ENCODE measurements around the gene KRT14. TPM values are rescaled to one million over a fixed set of nuclear protein-coding genes. Genes with fewer than 3 reads are reported as not detected.

The KRT14 gene
- total and polyA plus RNA-seq, 2 donors (not counting 3 experiments of a cell fraction or from before 2014, with no cell fraction given), result 0.12 to 0.66 TPM

DNA sequence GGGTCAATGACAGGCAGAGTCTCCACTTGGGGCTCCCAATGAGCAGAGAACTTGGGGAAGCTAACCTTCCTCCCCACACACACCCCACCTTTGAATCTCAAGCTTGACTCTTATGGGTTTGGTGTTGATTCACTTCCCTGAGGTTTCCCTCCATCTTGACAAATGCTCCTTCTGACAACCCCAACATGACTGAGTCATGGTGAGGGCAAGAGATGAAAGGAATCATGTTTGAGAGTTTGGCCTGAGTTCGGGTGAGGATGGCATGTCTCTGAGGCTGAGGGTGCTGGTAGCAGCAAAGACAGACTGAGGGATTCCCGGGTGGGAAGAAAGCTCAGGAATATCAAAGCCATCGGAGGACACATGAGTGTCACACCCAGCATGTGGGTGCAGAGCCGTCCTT lies 33.5 kb downstream of the KRT14 start:
- TF ChIP-seq MYC (IDR thresholded peaks at IDR 0.05; ENCODE audit: low read depth, low read length), result no peak
- TF ChIP-seq, protein P1, sequence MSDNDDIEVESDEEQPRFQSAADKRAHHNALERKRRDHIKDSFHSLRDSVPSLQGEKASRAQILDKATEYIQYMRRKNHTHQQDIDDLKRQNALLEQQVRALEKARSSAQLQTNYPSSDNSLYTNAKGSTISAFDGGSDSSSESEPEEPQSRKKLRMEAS (IDR thresholded peaks at IDR 0.05; ENCODE audit: insufficient read depth, insufficient read length), result no peak
- no peak for TF ChIP-seq EZH2 (IDR thresholded peaks at IDR 0.05; ENCODE audit: borderline replicate concordance, low read depth, low read length, severe bottlenecking)
- no peak for TF ChIP-seq JUN (IDR thresholded peaks at IDR 0.05; ENCODE audit: borderline replicate concordance, insufficient read depth, insufficient read length, low read depth)
- TF ChIP-seq POLR2AphosphoS5 (IDR thresholded peaks at IDR 0.05; ENCODE audit: insufficient read depth, low read depth, low read length), result no peak
- TF ChIP-seq FOS (IDR thresholded peaks at IDR 0.05; ENCODE audit: borderline replicate concordance, insufficient read depth, low read length), result no peak
- Histone ChIP-seq H3K36me3 (ENCODE audit: control insufficient read depth in 2 of 2, extremely low read depth in 1 of 2, insufficient read depth in 2 of 2, low read length in 2 of 2) (no peaks in the 10 kb centered on the region), H3K4me3 (replicated peaks in 1 of 3; ENCODE audit: insufficient read depth in 1 of 3, low read depth in 1 of 3, low read length in 3 of 3) (no peak overlapping the region), H3K9me1 (replicated peaks; ENCODE audit: control insufficient read depth, extremely low read depth, insufficient read depth, low read length) (no peaks in the 10 kb centered on the region), H3K27me3 (ENCODE audit: control insufficient read depth in 2 of 2, insufficient read depth in 2 of 2, low read length in 2 of 2) (peaks cover under 1% of the 10 kb centered on the region in 2 experiments), H3K4me1 (ENCODE audit: control insufficient read depth, extremely low read depth, insufficient read depth, low read length) (peaks cover 20% of the 10 kb centered on the region), H4K20me1 (replicated peaks; ENCODE audit: control insufficient read depth, extremely low read depth, insufficient read depth, low read length) (no peaks in the 10 kb centered on the region), H3K4me2 (ENCODE audit: insufficient read depth, low read length) (no peak overlapping the region), H2AFZ (ENCODE audit: low read depth, low read length) (no peak overlapping the region), H3K9ac (replicated peaks; ENCODE audit: extremely low read depth, insufficient read depth, low read length) (no peak overlapping the region), H3K9me3 (replicated peaks; ENCODE audit: control insufficient read depth, insufficient read depth, low read length) (no peaks in the 10 kb centered on the region), H3K27ac (ENCODE audit: insufficient read depth, low read depth, low read length) (no peak overlapping the region), H3K79me2 (ENCODE audit: control insufficient read depth, insufficient read depth, low read length) (no peaks in the 10 kb centered on the region)
- FAIRE-seq (no peak), DNase-seq (ENCODE audit: low read depth, low spot score) (no peak)
- intact Hi-C loops (cut with micrococcal nuclease) (no loop called here), dilution Hi-C loops (cut with MboI; ENCODE audit: extremely low pct_ligation_motif_present, low sequenced_read_pairs) (no loop called here)
- CTCF ChIA-PET, result interaction anchor here (0.7 to 9.2 kb wide), 5 partner anchors 12 to 110 kb away, joined by 3 to 369 read pairs (median 319); partner anchors contain the start of genes KRT35 and KRT36
- POLR2A ChIA-PET, result no interaction called here
- BruUV-seq (replicated peaks), result no TSS peak

DNA sequence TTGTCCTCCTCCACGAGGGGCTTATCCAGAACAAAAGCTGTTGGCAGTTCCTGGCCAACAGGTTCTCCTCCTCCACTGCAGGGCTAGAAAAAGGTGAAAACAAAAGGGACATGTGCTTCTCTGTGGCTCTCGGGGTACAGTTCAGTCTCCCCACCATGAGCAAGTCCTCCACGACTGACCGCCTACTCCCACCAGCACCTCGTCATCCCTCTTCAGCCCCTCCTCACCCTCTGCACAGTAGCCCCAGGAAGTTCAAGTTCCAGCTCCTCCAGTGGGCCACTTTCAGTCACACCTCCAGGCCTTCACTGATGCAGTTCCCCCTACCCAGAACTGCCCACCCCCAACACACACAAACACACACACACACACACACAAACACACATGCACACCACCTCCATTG lies 34.2 kb downstream of the KRT14 start:
- BruUV-seq (replicated peaks), result no TSS peak
- ChIA-PET POLR2A (no interaction called here), CTCF (interaction anchor here (0.6 to 9.2 kb wide), 5 partner anchors 9 to 110 kb away, joined by 3 to 369 read pairs (median 319); partner anchors contain the start of genes KRT19, KRT35 and KRT36)
- Histone ChIP-seq H3K27me3 (ENCODE audit: control insufficient read depth in 2 of 2, insufficient read depth in 2 of 2, low read length in 2 of 2) (no peaks in the 10 kb centered on the region), H2AFZ (ENCODE audit: low read depth, low read length) (no peak overlapping the region), H3K36me3 (ENCODE audit: control insufficient read depth in 2 of 2, extremely low read depth in 1 of 2, insufficient read depth in 2 of 2, low read length in 2 of 2) (no peaks in the 10 kb centered on the region), H3K4me2 (ENCODE audit: insufficient read depth, low read length) (no peak overlapping the region), H3K4me1 (ENCODE audit: control insufficient read depth, extremely low read depth, insufficient read depth, low read length) (peaks cover 27% of the 10 kb centered on the region), H4K20me1 (replicated peaks; ENCODE audit: control insufficient read depth, extremely low read depth, insufficient read depth, low read length) (no peaks in the 10 kb centered on the region), H3K9me1 (replicated peaks; ENCODE audit: control insufficient read depth, extremely low read depth, insufficient read depth, low read length) (no peaks in the 10 kb centered on the region), H3K9ac (replicated peaks; ENCODE audit: extremely low read depth, insufficient read depth, low read length) (no peak overlapping the region), H3K4me3 (replicated peaks in 1 of 3; ENCODE audit: insufficient read depth in 1 of 3, low read depth in 1 of 3, low read length in 3 of 3) (no peak overlapping the region), H3K79me2 (ENCODE audit: control insufficient read depth, insufficient read depth, low read length) (no peaks in the 10 kb centered on the region), H3K27ac (ENCODE audit: insufficient read depth, low read depth, low read length) (no peak overlapping the region), H3K9me3 (replicated peaks; ENCODE audit: control insufficient read depth, insufficient read depth, low read length) (no peaks in the 10 kb centered on the region)
- dilution Hi-C loops (cut with MboI; ENCODE audit: extremely low pct_ligation_motif_present, low sequenced_read_pairs) (no loop called here), intact Hi-C loops (cut with micrococcal nuclease) (no loop called here)
- TF ChIP-seq JUN (IDR thresholded peaks at IDR 0.05; ENCODE audit: borderline replicate concordance, insufficient read depth, insufficient read length, low read depth), result no peak
- no peak for TF ChIP-seq GATA2 (IDR thresholded peaks at IDR 0.05; ENCODE audit: insufficient read depth, insufficient read length, low read depth, low read length)
- TF ChIP-seq, protein P2, sequence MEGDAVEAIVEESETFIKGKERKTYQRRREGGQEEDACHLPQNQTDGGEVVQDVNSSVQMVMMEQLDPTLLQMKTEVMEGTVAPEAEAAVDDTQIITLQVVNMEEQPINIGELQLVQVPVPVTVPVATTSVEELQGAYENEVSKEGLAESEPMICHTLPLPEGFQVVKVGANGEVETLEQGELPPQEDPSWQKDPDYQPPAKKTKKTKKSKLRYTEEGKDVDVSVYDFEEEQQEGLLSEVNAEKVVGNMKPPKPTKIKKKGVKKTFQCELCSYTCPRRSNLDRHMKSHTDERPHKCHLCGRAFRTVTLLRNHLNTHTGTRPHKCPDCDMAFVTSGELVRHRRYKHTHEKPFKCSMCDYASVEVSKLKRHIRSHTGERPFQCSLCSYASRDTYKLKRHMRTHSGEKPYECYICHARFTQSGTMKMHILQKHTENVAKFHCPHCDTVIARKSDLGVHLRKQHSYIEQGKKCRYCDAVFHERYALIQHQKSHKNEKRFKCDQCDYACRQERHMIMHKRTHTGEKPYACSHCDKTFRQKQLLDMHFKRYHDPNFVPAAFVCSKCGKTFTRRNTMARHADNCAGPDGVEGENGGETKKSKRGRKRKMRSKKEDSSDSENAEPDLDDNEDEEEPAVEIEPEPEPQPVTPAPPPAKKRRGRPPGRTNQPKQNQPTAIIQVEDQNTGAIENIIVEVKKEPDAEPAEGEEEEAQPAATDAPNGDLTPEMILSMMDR (IDR thresholded peaks at IDR 0.05; ENCODE audit: extremely low read depth in 1 of 2, insufficient read depth in 1 of 2, low read depth in 1 of 2, low read length in 2 of 2), result no peak
- TF ChIP-seq, protein P1 (IDR thresholded peaks at IDR 0.05; ENCODE audit: insufficient read depth, insufficient read length), result no peak
- TF ChIP-seq MYC (IDR thresholded peaks at IDR 0.05; ENCODE audit: low read depth, low read length), result no peak
- no peak for TF ChIP-seq FOS (IDR thresholded peaks at IDR 0.05; ENCODE audit: borderline replicate concordance, insufficient read depth, low read length)
- no peak for DNase-seq (ENCODE audit: low read depth, low spot score)
- FAIRE-seq, result no peak

Data from endothelial cell of umbilical vein (primary cell).